CD14-positive monocyte (primary cell): ENCODE results near the gene KNDC1. TPM values are rescaled to one million over a fixed set of nuclear protein-coding genes. Genes with fewer than 3 reads are reported as not detected.
"Not testable (repeated sequence)": the region's sequence is repeated elsewhere in the genome, so short reads cannot be mapped to it uniquely, and the experiment has no call there.

Source experiments
- DNase-seq, 3 donors: peaks; one replicate each; pipeline ENCODE4 v3.0.0-alpha.2; 2011 to 2022
- H2AFZ ChIP-seq: 2 replicates; pipeline ENCODE4 v1.6.0; 2012; ENCODE audit warnings: mild to moderate bottlenecking, low read depth, low read length, inconsistent platforms; ENCODE audit not compliant: insufficient read depth, poor library complexity, severe bottlenecking
- H3K27ac ChIP-seq, 2 donors: 1 replicate in 1 of 2; 2 replicates in 1 of 2; pipeline ENCODE4 v1.5.1; 2012 to 2013; ENCODE audit warnings: low read length in 2 of 2, control low read depth in 1 of 2, inconsistent platforms in 1 of 2, low read depth in 1 of 2, mild to moderate bottlenecking in 1 of 2
- H3K27me3 ChIP-seq, 2 donors: one replicate each; pipeline versions ENCODE4 v1.6.0 to v1.6.1; 2011 to 2013; ENCODE audit warnings: low read length in 2 of 2; ENCODE audit not compliant: control insufficient read depth in 2 of 2, insufficient read depth in 2 of 2
- H3K36me3 ChIP-seq, 2 donors: replicated peaks in 1 of 2; 1 replicate in 1 of 2; 2 replicates in 1 of 2; pipeline versions ENCODE4 v1.5.1 to v1.6.1; 2012 to 2013; ENCODE audit warnings: low read length in 2 of 2, control low read depth in 1 of 2, inconsistent platforms in 1 of 2, mild to moderate bottlenecking in 1 of 2; ENCODE audit not compliant: insufficient read depth in 2 of 2, control insufficient read depth in 1 of 2
- H3K4me1 ChIP-seq, 2 donors: 1 replicate in 1 of 2; 2 replicates in 1 of 2; pipeline versions ENCODE4 v1.5.1 to v1.6.1; 2012 to 2013; ENCODE audit warnings: low read length in 2 of 2, control low read depth in 1 of 2, inconsistent platforms in 1 of 2, mild to moderate bottlenecking in 1 of 2, moderate library complexity in 1 of 2; ENCODE audit not compliant: insufficient read depth in 2 of 2, control insufficient read depth in 1 of 2
- H3K4me2 ChIP-seq: replicated peaks from 2 replicates; pipeline ENCODE3; 2012; ENCODE audit warnings: low read length, moderate library complexity, mild to moderate bottlenecking; ENCODE audit not compliant: poor library complexity, severe bottlenecking; ENCODE audit errors: extremely low read depth
- H3K4me3 ChIP-seq, 3 experiments: fragments of 200-600 bp in 1 of 3; sonication (generic) in 1 of 3; replicated peaks in 1 of 3; 1 replicate in 2 of 3; 2 replicates in 1 of 3; pipeline ENCODE4 v1.5.1; 2011 to 2013; ENCODE audit warnings: low read length in 3 of 3, mild to moderate bottlenecking in 3 of 3, control low read depth in 2 of 3, low read depth in 2 of 3, inconsistent platforms in 1 of 3, moderate library complexity in 1 of 3
- H3K79me2 ChIP-seq: 2 replicates; pipeline ENCODE4 v1.6.0; 2012; ENCODE audit warnings: mild to moderate bottlenecking, control low read depth, inconsistent platforms, low read length, moderate library complexity; ENCODE audit not compliant: insufficient read depth
- H3K9ac ChIP-seq: 2 replicates; pipeline ENCODE4 v1.6.0; 2017; ENCODE audit warnings: low read length, mild to moderate bottlenecking; ENCODE audit not compliant: insufficient read depth, poor library complexity, severe bottlenecking
- H3K9me3 ChIP-seq, 2 donors: replicated peaks in 1 of 2; 1 replicate in 1 of 2; 2 replicates in 1 of 2; pipeline versions ENCODE4 v1.5.1 to v1.6.1; 2012 to 2013; ENCODE audit warnings: low read length in 2 of 2, control low read depth in 1 of 2; ENCODE audit not compliant: control insufficient read depth in 1 of 2, insufficient read depth in 1 of 2
- H4K20me1 ChIP-seq: 2 replicates; pipeline ENCODE4 v1.6.0; 2012; ENCODE audit warnings: mild to moderate bottlenecking, low read length, control low read depth, moderate library complexity; ENCODE audit not compliant: insufficient read depth
- H3K27ac Mint-ChIP-seq, 7 donors: one replicate each; pipeline ENCODE4 v1.8.0; 2020; ENCODE audit warnings: mild to moderate bottlenecking in 7 of 7, mixed read lengths in 7 of 7, moderate library complexity in 6 of 7, inconsistent platforms in 2 of 7
- H3K27me3 Mint-ChIP-seq, 3 donors: one replicate each; pipeline ENCODE4 v1.8.0; 2021 to 2022; ENCODE audit warnings: low read depth in 3 of 3, mild to moderate bottlenecking in 3 of 3, mixed read lengths in 3 of 3, moderate library complexity in 3 of 3, inconsistent platforms in 1 of 3
- H3K36me3 Mint-ChIP-seq, 2 donors: one replicate each; pipeline ENCODE4 v1.8.0; 2020; ENCODE audit warnings: mixed read lengths in 2 of 2, inconsistent platforms in 1 of 2, mild to moderate bottlenecking in 1 of 2
- H3K4me1 Mint-ChIP-seq: one replicate; pipeline ENCODE4 v1.8.0; 2020; ENCODE audit warnings: mild to moderate bottlenecking, mixed read lengths
- H3K4me3 Mint-ChIP-seq, 2 donors: one replicate each; pipeline ENCODE4 v1.8.0; 2020; ENCODE audit warnings: mild to moderate bottlenecking in 2 of 2, mixed read lengths in 2 of 2, moderate library complexity in 1 of 2
- H3K9me3 Mint-ChIP-seq, 7 donors: one replicate each; pipeline ENCODE4 v1.8.0; 2020 to 2022; ENCODE audit warnings: mixed read lengths in 7 of 7, mild to moderate bottlenecking in 6 of 7, moderate library complexity in 6 of 7, inconsistent platforms in 2 of 7
- CTCF ChIP-seq: fragments of 200-600 bp; IDR thresholded peaks from one replicate; pipeline ENCODE4 v1.8.0; 2022; ENCODE audit warnings: antibody characterized with exemption, mild to moderate bottlenecking
- WGBS: methylation state at CpG from one replicate; pipeline ENCODE4 v1.1.5; 2013; ENCODE audit warnings: missing lambda C conversion rate; ENCODE audit not compliant: insufficient coverage; 5-methylcytosine and 5-hydroxymethylcytosine counted together
- intact Hi-C, 2 donors: fragments of 100-400 bp; cut with micrococcal nuclease; formaldehyde crosslinking; loops; one replicate each; pipeline versions ENCODE4 v1.15.0 to v1.15.1; 2023
- polyA plus RNA-seq, 3 donors: library from polyadenylated mRNA; depleted of rRNA in 1 of 3; unstranded in 2 of 3; stranded (reverse) in 1 of 3; fragments of 300-500 nt in 2 of 3; fragments of >200 nt in 1 of 3; fragmentation: Illumina TruSeq in 2 of 3; gene quantifications; 1 replicate in 2 of 3; 2 replicates in 1 of 3; pipeline ENCODE4 v1.2.3, GENCODE V29; 2012 to 2021

The KNDC1 gene
- polyA plus RNA-seq, 3 donors: 0.22 to 0.80 TPM; not detected in 1

- H3K4me1 Mint-ChIP-seq: peaks cover 58% of the 10 kb centered on the region
- no peaks in the 10 kb centered on the region for H3K9me3 ChIP-seq
- peaks cover 38 to 55% of the 10 kb centered on the region in 2 donors for H3K36me3 ChIP-seq
- peak overlapping the region; percentile 69 to 74 for H3K27ac ChIP-seq
- peak overlapping the region in 1 of 3 experiments; percentile 48 for H3K4me3 ChIP-seq
- peak; percentile 62 to 73 (median 64) for DNase-seq
- peak overlapping the region; percentile 80 to 94 (median 90) for H3K27ac Mint-ChIP-seq
- H3K9ac ChIP-seq: no peak overlapping the region
- no peaks in the 10 kb centered on the region for H3K27me3 ChIP-seq
- H3K4me2 ChIP-seq: peak overlapping the region; percentile 39
- WGBS: 14% methylated on average over 8 of the region's 9 CpGs
- no peak for TF ChIP-seq CTCF
- peaks cover 0 to 4% (median 1%) of the 10 kb centered on the region in 3 donors for H3K27me3 Mint-ChIP-seq
- H3K9me3 Mint-ChIP-seq: no peaks in the 10 kb centered on the region
- peaks cover 57 to 65% of the 10 kb centered on the region in 2 donors for H3K4me1 ChIP-seq
- no peak overlapping the region for H2AFZ ChIP-seq
- H4K20me1 ChIP-seq: peaks cover 29% of the 10 kb centered on the region
- peaks cover 28 to 62% of the 10 kb centered on the region in 2 donors for H3K36me3 Mint-ChIP-seq
- intact Hi-C loops: loop anchor here in 1 of 2 donors (5.0 kb wide), 1 partner anchor 43 kb away; the partner anchor contains the start of genes TUBGCP2 and ZNF511
- no peaks in the 10 kb centered on the region for H3K79me2 ChIP-seq
- peak overlapping the region; percentile 20 to 39 for H3K4me3 Mint-ChIP-seq
Observed at GRCh38 chr10:133264461-133264860, 104.4 kb downstream of the KNDC1 start.

- Histone ChIP-seq H3K4me1 (peaks cover 51 to 59% of the 10 kb centered on the region in 2 donors), H3K36me3 (peaks cover 44 to 61% of the 10 kb centered on the region in 2 donors), H4K20me1 (peaks cover 35% of the 10 kb centered on the region)
- H3K9ac ChIP-seq, H3K79me2 ChIP-seq, H2AFZ ChIP-seq, H3K4me3 Mint-ChIP-seq, intact Hi-C loops, H3K9me3 Mint-ChIP-seq, H3K4me2 ChIP-seq, H3K4me3 ChIP-seq, H3K27me3 ChIP-seq, DNase-seq, H3K27me3 Mint-ChIP-seq, H3K9me3 ChIP-seq, H3K27ac ChIP-seq: not testable (repeated sequence)
- whole genome bisulfite sequencing: 77% methylated on average over 9 of the region's 10 CpGs
- Mint-ChIP-seq H3K4me1 (peaks cover 52% of the 10 kb centered on the region), H3K36me3 (peaks cover 32 to 66% of the 10 kb centered on the region in 2 donors), H3K27ac (peak overlapping the region in 1 of 7 donors; percentile 71)
Observed at GRCh38 chr10:133265052-133265451, 105.0 kb downstream of the KNDC1 start.
